Stimulated activated CD4-positive, alpha-beta T cell treated with anti-CD3 and anti-CD28 coated beads, Interleukin-4, amount 100 ng/mL, for 1 hour (primary cell): Measurements from ENCODE around the gene KCNJ8.
"Not testable (repeated sequence)": the region's sequence is repeated elsewhere in the genome, so short reads cannot be mapped to it uniquely, and the experiment has no call there.

Experiments
- DNase-seq: peaks from one replicate; pipeline ENCODE4 v3.0.0-alpha.2; 2020

The KCNJ8 gene

DNA sequence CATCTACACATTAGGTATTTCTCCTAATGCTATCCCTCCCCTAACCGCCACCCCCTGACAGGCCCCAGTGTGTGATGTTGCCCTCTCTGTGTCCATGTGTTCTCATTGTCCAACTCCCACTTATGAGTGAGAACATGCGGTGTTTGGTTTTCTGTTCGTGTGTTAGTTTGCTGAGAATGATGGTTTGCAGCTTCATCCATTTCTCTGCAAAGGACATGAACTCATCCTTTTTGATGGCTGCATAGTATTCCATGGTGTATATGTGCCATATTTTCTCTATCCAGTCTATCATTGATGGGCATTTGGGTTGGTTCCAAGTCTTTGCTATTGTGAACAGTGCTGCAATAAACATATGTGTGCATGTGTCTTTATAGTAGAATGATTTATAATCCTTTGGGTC lies 8.2 kb upstream of the KCNJ8 start:
- not testable (repeated sequence) for DNase-seq

DNA sequence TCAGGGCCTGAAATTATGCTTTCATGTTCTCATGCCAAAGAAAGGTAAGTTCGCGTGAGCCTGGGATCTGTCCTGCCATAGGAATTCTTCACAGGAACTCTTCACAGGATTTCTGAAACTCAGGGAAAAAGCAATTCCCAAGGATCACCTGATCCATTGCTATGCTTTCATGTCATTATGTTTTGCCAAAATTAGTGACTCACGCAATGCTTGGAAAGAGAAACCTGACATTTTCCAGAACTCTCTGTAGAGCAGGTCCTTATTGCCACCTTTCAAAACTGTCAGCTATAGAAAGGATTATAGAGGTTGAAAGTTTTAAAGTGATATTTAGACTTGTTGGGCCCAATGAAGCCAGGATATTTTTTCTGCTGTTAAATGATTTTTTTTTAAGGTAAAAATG lies 6.3 kb upstream of the KCNJ8 start:
- no peak for DNase-seq

DNA sequence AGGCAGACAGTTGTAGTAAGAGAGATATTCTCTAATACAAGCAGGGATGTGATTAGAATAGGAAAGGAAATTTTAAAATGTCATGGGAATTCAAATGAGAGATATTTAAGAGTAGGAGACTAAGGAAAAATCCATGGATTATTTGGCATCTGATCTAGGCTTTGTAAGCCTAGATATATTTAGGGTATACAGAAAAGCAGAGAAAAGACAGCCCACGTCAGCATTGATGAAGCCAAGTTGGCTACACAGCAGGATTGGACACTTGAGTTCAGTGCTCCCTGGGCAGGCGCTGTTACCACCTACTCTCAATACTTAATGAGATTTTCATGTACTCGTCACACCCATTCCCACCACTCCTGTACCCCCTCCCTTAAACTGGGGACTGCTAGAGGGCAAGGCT lies 1.7 kb upstream of the KCNJ8 start:
- DNase-seq: no peak

DNA sequence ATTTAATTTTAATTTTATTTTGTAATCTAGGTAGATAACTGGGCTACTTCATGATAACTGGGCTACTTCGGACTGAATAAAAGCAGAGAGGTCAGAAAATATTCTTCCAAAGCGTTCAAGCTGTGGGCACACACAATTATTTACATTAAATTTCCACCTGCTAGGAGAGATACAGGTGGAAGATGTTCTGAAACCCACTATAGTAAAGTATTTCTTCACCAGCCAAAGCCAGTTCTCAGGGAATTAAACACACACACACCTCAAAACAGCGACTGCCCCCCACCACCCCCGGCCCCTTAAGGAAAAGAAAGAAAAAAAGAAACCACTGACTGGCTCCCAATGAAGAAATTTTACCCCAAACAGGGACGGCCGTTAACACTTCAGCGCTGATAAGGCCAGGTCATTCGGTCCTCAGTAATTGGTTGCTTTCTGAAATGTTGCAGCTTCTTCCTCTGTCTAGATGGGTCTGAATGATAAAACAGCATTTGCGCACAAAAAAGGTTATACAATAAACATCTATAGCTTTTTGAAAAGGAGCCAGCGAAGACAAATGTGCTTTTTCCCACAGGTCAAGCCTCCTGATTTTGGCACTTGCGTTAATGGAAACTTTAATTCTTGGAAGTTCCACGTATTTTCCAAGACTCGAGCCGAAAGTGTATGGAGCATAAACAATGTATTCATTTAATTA lies 771 bp upstream of the KCNJ8 start:
- no peak for DNase-seq

DNA sequence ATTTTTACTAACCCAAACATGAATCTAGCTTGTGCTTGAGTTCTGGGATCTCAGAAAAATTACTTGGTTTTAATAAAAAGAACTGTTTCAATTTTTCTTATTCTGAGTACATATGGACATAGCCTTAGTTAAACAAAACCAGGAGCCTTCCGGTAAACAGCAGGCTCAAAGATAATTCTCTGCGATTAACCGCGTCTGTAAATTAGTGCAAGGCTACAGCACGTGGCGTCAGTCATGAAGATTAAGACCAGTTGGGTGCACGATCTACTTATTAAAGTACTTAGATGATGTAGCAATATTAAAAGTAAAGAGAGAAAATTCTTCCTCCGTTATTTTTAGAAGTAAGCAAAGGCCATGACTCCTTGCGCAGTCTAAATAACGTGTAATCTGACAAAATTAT lies 700 bp downstream of the KCNJ8 start:
- no peak for DNase-seq

DNA sequence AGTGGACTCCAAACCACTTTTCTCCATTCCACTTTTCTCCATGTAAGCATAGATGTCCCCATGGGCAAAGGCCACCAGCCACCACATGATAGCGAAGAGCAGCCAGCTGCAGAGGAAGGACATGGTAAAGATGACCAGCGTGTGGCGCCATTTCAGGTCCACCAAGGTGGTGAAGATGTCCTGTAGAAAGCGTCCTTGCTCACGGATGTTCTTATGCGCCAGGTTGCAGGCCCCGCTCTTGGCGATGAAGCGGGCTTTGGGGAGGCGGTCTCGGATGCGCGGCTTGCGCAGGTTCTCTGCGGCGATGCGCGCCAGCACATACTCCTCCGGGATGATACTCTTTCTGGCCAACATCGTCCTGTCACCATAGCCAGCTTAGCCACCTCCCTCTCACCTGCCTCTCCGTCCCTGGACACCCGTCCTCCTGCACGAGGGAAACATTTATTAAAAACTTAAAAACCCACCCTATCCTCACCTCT lies 1.2 kb downstream of the KCNJ8 start:
- no peak for DNase-seq

DNA sequence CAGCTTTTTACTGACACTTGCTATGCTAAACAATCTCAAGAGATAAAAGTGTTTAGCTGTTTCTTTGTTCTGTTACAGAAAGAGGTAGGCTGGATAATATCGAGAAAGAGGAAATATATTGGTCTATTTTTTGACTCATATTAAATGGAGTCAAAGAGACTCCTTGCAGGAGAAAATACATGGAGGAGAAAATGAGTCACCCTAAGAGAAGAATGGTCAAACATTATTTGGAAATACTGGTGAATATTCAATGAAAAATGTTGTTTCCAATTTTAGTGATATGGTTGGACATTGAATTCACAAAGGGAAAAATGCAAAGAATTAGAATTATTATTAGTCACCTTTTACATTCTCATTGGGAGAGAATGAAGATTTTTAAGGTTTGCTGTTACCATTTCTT lies 3.2 kb downstream of the KCNJ8 start:
- DNase-seq: no peak

DNA sequence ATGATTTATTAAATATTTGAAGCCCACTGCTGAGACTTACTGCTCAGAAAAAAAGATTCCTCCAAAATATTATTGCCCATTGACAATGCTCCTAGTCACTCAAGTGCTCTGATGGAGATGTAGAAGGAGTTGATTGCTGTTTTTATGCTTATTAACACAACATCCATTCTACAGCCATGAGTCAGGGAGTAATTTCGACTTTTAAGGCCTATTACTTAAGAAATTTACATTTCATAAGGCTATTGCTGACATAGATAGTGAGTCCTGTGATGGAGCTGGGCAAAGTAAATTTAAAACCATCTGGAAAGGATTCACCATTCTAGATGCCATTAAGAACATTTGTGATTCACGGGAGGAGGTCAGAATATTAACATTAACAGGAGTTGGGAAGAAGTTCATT lies 5.2 kb downstream of the KCNJ8 start:
- DNase-seq: no peak

DNA sequence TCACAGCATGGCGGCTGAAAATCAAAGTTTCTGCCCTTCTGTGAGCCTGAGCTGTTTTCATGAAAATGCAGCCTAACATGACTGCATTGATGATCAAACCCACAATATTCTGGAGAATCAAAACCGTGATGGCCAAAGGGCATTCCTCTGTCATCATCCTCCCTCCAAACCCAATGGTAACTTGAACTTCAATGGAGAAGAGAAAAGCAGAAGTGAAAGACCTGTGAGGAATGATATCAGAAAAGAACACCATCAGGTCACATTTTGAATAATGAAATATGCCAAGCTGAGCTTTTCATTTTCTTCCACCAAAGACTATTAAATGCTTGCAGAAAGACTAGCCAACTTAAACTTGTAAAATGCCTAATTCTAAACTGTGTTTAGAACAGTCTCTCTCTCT lies 8.1 kb downstream of the KCNJ8 start:
- no peak for DNase-seq

DNA sequence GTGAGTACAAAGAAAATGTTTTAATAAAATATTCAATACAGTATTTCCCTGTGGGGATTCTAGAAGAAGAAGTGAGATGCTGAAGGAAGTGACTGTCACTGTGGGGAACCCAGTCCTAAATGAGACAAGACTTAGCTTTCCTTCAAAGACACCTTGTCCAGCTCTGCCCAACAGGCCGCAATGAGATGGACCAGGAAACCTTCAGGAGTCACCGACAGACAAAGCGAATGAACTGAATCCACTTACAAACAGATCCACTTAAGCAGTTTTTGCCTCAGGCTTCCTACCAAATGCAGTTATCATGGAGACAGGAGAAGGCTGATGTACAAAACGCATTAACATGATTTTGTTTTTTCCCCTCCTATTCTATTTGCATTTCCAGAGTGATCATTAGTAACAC lies 9.6 kb downstream of the KCNJ8 start:
- DNase-seq: no peak

DNA sequence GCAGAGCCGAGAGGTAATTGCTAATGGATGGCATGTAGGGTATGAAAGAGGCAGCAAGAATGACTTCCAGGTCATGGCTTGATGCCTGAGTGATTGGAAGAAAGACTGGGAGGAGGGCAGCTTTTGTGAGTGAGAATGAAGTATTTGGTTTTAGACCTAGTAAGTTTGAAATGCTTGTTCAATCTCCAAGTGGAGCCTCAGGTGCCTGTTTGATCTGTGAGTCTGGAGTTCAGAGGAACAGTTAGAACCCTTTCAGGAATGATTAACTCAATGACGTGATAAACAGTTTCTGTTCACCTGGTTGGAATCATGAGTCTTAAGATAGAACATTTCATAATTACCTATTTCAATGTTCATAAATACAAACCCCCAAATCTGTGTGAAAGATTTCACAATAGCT lies 10.4 kb downstream of the KCNJ8 start:
- no peak for DNase-seq

DNA sequence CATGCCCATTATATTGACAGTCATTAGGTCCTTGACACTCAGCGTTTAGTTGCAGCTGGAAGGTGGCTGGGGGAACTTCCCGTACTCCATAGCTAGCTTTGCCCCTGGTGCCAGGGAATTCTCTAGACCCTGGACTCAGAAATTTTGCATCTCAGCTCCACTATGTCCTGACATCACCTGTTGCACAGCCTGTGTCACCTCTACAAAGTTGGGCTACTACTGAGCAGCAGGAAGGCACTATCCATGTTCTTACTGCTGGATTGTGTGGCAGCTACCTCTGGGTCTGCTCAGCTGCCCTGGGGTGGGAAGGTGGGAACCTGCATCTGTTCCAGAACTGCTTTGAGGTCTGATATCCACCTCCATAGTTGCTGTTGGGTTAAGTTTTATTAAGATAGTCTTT lies 11.0 kb downstream of the KCNJ8 start:
- DNase-seq: no peak

DNA sequence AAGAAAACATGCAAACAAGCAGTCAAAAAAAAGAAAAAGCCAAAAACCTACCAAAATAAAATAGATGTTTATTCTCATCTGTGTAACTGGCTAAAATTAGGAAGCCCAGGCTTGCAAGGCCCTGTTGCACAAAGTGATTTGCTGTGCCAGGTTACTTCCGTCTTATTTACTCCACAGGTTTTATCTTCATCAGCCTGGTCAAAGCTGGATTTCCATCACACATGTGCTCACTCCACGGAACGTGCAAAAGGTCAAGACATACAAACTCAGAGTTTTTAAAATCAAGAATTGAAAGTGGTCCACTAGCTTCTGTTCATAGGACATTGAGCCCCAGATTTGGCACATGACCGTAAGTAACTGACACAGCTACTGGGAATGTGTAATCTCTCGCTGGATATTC lies 14.8 kb downstream of the KCNJ8 start:
- DNase-seq: no peak

DNA sequence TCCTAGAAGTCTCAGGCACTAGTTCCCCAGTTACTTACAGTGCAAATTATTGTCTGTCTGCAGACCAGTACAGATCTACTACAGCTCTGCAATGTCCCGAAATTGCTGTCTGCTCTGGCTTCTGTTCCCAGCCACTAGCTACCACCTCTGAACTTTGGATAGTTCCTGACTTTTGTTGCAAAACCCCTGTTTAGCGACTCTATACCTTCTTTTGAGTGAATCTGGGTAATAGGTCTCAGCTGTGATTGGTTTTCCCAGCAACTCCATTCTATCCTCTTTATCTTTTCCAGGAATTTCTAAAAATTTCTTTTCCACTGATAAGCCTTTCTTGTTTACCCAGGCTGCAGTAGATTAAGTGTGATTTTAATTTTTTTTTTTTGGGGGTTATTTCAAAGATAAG lies 16.8 kb downstream of the KCNJ8 start:
- DNase-seq: no peak

DNA sequence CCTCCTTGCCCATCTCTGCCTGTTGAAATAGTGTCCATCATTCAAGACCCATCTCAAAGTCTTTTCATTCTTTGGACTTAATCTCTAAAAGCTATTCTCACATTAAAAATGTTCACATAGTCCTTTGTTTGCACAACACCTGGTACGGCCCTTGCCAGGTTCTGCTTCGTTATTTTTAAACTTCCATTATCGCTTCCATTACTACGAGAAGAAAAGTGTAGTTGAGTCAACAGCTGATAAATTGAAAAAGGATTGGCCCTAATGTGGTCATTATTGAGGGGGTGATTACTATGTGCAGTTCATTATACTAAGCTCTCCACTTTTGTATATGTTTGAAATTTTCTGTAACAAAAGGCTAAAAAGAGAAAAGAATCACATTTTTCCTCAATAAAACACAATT lies 17.8 kb downstream of the KCNJ8 start:
- no peak for DNase-seq

DNA sequence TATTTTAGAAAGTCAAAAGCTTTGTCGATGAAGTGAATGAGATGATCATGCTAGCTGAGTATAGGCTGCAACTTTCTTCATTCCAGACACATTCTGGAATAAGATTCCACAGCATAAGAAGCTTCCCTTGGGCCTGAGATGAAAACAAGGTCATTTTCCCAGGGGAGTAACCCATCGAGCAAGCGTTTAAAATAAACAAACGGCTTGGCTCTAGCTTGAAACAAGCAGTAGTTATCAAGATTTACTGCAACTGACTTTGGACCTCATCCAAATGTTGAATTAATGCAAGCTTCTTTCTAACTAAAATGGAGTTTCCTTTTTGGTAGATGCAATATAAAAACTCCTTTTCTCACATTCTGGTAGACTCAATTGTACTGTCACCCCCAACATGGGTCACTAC lies 23.0 kb downstream of the KCNJ8 start:
- DNase-seq: no peak

DNA sequence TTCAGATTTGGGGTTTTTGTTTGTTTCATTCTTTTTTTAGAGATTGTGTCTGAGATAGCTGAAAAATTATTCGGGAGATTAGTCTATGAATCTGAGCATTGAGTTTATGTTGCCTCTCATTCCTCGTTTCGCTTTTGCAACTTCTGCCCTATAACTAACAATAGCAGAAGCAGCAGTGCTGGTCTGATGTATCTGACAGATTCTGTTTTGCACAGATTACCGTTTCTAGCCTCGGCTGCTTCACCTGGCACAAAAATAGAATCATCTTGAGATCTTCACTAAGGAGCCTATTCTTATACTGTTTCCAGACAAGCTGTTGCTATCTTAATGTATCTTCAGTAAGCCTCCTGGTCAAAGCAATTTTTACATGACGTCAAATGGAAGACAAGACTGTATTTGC lies 29.2 kb downstream of the KCNJ8 start:
- DNase-seq: no peak

DNA sequence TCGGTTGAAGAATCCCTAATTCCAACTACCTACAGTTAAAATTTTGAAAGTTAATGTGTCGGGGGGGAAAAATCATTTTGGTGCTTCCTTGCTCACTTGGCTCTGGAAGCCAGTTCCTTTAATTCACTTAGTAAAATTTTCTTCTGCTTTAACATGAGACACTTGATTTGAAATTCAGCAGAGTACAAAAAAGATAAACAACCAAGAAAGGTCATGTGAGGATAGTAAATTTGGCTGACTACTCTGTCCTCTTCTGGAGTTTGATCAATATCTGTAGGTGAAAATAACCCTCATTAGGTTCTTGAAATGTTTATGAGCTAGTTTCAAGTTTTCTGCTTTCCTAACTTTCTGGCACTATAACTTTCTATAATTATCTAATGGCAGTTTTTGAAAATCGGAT lies 43.4 kb downstream of the KCNJ8 start:
- DNase-seq: no peak

DNA sequence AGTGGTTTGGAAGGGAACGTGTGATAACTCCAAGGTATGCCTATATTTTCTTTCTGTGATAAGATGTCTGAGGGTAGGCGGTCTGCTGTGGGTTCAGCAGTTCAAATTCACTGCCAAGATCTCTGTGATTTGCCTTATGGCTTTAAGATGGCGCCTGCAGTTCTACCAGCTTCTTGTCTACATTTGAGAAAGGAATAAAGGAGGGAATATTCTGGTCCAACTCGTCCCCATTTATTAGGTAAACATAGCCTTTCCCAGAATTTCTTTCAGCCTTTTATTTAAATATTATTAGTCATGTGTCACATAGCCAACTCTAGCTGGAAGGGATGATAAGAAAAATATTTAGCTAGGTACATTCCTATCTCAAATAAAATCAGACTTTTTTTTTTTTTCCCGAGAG lies 48.8 kb downstream of the KCNJ8 start:
- DNase-seq: no peak

DNA sequence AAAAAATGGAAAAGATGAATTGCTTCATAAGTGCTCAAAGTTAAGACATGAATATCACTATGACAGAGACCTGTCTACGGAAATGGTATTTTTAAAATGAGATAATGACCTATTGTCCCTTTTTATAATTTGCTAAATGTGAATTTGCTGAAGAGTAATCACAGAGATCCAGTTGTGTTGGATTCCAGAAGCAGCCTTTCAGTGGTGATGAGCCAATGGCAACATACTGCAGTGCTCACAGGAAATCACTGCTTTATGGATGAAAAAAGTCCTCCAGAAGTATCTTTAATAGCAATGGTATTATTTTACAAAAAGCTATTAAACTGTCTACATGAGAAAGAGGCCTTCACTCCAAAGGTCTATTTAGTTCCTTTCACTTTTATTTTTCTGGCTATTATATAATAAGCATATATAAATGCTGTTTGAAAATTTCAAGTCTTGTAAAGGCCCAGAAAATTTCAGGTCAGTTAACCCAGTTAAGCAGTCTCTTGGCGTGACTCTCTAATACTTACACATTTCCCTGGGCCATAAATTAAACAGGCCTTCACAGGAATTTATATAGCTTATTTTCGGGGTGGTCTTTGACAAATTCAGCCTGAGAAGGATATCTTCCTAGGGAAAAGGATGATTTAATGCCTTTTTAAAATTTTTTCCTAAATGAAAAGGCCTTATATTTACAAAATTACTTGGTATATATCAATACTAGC lies 55.4 kb downstream of the KCNJ8 start:
- no peak for DNase-seq

DNA sequence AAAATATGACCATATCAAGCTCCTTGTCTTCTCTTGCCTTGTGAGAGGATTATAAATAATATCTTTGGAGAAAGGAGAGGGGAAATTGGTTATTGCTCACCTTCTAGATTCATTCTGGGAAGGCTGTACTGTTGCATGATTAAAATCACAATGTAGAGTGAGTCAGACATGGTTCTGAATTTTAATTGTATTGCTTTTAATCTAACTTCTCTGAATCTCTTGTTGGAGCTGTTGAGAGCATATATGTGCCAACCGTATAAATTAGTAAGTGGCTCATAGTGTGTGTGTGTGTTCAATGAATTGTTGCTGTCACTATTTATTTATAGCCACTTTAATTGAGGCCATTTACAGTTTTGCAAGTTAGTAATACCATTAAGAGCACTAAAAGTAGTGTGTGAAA lies 56.1 kb downstream of the KCNJ8 start:
- DNase-seq: no peak

DNA sequence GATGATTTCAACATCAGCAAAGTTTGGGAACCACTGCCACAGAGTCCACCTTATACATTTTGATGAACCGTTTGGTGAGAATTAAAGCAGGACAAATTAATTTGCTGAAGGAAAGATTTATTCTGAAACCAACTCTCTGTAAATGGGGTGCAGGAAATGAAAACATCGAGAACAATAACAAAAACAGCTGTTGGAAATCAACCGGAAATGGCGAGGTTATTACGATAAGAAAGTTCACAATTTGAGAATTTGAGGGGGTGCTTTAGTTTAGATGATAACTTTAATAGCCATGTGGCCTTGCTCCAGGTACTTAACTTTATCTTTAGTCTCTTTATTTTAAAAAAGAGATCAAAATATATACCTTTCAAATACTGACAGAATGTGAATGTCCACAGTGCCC lies 56.7 kb downstream of the KCNJ8 start:
- no peak for DNase-seq

DNA sequence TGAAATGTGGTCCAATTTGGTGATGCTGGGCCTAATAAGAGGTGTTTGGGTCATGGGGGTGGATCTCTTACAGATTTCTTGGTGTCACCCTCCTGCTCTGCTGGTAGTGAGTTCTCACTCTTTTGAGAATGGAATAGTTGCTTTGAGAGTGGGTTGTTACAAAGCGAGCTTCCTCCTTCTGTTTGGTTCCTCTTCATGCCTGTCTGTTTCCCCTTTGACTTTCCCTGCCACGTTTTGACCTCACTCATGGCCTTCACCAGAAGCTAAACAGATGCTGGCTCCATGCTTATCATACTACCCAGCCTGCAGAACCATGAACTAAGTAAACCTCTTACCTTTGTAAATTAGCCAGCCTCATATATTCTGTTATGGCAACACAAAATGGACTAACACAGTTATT lies 59.1 kb downstream of the KCNJ8 start:
- DNase-seq: no peak
